Activated CD4-positive, CD25-positive, alpha-beta regulatory T cell treated with anti-CD3 and anti-CD28 coated beads, Interleukin-2, amount 50 U/mL, for 16 hours (primary cell): Measurements from ENCODE around the gene CAMK1D.
"Not testable (repeated sequence)": the region's sequence is repeated elsewhere in the genome, so short reads cannot be mapped to it uniquely, and the experiment has no call there.

Experiments used
- DNase-seq: peaks from one replicate; pipeline ENCODE4 v3.0.0-alpha.2; 2020; ENCODE audit warnings: low read depth, low spot score

The CAMK1D gene

DNA sequence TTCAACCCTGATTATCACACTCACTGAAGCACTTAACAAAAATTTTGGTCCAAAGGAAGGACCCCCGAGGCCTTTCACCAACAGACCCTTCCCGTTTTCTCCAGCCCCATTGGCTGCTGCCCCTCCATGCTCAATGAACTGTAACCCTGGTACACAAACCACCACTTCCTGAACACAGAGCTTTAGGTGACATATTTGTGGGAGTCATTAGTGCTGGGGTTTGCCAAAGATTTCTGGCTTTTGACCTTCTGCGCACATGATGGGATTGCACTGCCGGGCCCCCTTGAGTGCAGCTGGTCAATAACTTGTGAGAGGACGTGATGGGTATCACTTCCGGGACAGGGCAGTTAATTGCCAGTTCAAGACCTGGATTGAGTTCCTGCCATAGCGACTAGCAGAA lies 9.0 kb upstream of the CAMK1D start:
- no peak for DNase-seq

GRCh38 chr10:12340937-12341336 lies 8.4 kb upstream of the CAMK1D start:
- no peak for DNase-seq

DNA sequence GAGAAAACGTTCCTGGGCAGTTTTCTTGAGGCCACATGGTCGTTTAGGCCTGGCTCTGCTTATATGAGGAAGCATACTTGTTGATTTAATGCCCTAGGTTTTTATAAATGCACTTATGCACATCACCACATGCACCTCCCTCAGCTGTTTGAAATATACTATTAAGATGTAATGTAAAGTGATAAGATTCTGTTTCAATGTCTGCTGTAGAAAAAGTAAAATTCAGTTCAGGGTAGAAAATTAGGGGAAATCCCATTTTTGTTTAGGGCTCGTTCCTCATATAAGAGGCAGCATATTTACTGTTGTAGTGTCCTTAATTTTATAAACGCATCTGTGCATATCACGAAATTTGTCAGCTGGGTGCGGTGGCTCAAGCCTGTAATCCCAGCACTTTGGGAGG lies 7.8 kb upstream of the CAMK1D start:
- no peak for DNase-seq

GRCh38 chr10:12344375-12345110 lies 4.8 kb upstream of the CAMK1D start:
- DNase-seq, result no peak

- DNase-seq, result no peak
Observed at GRCh38 chr10:12346707-12347106, 2.6 kb upstream of the CAMK1D start.

DNA sequence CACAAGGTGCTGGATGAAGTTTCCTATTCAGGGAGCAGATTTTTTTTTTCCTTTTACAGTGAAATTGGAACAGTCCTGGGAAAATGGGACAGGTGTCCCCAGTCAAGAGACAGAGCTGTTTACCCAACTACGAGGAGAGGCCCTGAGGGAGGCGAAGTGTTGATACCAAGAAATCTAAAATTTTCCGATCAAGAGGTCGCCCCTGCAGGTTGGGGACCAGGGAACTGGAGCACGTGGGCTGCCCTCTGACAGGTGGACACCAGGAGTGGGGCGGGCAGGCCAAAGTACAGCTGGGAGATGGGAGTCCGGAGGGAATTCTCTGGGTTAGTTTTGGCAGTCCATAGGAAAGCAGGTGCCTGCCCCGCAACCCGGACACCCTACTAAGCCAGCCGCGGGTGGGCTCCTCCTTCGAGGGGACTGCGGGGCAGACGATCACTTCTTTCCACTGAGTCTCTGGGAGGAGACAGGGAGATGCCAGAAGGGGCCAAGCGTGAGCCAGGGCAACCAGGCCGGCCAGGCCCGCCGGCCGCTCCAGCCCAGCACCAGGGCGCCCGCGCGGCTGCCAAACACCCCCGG lies 965 bp upstream of the CAMK1D start:
- no peak for DNase-seq

- DNase-seq, result no peak
Observed at GRCh38 chr10:12349629-12350166, 351 bp downstream of the CAMK1D start.

- peak; percentile 14 for DNase-seq
Observed at GRCh38 chr10:12350167-12350872, 973 bp downstream of the CAMK1D start.

DNA sequence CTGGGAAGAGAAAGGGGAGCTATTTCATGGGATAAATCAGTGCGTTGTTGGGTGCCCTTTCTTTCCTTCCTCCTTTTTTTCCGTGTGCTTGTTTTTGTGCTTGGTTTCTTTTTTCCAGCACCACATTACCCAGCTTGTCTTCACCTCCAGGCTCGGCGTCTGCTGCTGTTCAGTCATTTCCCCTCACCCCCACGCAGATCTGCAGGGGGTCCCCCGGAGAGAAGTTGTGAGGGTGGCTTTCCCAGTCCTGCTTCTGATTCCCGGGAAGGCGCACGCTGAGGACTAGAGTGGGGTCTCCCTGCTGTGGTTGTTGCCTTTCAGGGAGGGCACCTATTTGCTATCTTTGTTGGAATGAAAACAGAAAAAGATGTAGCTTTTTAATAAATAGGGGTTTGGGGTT lies 1.6 kb downstream of the CAMK1D start:
- no peak for DNase-seq

- no peak for DNase-seq
Observed at GRCh38 chr10:12351447-12351846, 2.1 kb downstream of the CAMK1D start.

- DNase-seq, result no peak
Observed at GRCh38 chr10:12351889-12352288, 2.5 kb downstream of the CAMK1D start.

DNA sequence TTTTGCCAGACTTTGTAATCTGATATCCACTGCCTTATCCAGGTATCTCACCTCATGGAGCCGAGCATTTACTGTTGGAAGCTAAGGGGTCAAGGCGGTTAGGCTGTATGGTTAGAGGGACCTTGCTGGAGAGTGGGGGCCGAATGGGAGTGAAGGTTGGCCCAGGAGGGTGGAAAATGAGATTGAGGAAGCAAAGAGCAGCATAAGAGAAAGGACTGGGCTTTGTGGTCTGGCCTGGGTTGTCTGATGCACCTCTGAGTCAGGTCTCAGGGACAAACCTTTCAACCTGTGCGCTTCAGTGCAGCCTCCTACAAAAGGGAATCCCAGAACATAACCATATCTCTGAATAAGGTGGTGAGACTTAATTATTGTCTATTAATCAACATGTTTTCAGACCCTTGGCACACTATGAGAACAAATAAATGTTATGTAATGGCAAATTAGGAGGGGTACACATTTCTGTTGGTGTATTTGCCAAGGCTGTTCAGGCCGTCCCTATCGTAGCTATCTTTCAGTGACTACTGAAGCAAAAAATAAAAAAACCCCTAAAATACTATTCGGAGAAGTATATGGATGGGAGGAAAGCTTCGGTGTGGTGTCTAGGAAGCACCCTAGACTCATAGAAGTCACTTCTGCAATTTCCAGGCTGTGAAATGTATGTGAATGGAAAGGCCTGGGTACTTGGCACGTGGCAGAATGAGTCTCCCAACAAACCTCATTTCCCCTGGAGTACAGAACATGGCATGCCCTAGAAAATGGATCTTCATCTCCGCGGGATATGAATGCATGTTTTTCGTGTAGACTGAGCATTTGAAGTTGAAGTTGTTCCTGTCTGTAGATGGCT lies 4.3 kb downstream of the CAMK1D start:
- DNase-seq, result no peak

DNA sequence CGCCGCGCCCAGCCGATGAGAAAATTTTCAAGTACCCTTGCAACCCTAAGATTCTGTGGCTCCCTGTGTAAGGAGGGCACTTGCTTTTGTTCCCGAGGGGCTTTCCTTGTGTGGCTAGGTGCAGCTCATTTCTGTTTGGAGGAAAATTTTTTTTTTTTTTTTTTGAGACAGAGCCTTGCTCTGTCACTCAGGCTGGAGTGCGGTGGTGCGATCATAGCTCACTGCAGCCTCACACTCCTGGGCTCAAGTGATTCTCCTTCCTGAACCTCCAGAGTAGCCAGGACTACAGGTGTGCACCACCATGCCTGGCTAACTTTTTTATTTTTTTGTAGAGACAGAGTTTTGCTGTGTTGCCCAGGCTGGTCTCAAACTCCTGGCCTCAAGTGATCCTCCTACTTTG lies 5.3 kb downstream of the CAMK1D start:
- DNase-seq, result not testable (repeated sequence)

GRCh38 chr10:12355384-12355783 lies 6.0 kb downstream of the CAMK1D start:
- DNase-seq, result no peak

DNA sequence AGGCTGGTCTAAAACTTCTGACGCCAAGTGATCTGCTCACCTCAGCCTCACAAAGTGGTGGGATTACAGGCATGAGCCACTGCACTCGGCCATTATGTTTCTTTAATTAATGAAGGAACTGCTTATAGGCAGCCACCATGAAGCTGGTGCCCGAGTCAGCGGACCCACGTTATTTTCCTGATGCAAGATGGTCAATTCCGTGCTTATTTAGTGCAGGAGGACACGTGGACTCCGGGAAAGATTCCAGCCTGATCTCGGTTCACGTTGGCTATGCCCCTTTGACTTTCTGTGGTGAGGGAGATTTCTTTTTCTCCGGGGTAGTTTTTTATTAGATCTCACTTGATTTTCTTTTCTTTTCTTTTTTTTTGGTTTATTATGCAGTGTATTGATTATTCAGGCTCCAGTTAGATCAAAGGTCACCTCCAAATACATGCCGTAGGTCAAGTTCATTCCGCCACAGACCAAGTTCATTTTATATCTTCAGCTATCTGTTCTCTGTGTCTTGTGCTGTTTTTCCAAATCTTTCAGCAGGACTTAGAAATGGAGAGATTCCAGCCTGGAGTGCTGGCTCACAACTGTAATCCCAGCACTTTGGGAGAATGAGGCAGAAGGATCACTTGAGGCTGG lies 8.3 kb downstream of the CAMK1D start:
- DNase-seq, result no peak

DNA sequence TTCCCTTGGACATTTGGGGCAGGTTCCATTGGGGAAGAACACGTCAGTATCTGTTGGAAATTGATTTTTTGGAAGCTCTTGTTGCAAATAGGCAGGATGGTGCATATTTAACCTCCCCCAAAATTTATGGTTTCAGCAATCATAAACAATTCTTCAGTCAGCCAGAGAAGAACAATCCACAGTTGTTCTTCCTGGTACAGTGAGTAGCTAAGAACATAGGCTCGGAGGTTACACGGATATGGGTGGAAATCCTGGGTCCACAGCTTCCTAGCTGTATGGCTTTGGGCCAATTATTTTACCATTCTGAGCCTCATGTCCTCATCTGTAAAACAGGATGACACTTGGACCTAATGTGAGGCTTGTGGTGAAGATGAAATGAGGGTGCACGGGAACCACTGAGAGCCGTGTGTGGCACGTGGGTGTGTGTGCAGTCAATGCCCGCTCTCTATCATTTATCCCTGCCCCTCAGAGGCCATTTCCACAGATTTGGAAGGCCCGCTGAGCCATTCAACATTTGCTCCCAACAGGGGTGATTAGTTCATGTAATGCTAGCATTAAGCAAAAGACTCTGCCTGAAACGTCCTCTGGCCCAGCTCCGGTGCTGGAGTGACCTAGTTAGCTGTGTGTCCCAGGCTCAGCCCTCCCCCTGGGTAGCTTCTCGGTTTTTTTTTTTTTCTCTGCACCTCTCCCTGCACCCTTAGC lies 9.7 kb downstream of the CAMK1D start:
- no peak for DNase-seq

DNA sequence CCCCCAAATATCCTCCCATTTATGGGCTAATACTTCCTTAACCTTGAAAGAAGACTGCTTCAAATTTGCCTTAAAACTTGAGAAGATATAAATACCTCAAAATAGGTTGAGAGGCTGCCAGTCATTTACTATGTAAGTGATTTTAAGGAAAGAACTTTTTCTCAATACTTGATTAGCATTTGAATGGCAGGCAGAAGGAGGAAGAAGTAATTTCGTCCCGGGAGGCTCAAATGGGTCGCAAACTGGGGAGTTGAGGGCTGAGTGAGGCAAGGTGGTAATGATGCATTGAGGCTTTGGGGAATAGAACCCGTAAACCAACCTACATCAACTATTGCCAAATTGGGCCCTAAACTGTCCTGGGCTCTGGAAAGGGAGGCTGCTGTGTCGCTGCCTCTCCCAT lies 11.1 kb downstream of the CAMK1D start:
- no peak for DNase-seq

DNA sequence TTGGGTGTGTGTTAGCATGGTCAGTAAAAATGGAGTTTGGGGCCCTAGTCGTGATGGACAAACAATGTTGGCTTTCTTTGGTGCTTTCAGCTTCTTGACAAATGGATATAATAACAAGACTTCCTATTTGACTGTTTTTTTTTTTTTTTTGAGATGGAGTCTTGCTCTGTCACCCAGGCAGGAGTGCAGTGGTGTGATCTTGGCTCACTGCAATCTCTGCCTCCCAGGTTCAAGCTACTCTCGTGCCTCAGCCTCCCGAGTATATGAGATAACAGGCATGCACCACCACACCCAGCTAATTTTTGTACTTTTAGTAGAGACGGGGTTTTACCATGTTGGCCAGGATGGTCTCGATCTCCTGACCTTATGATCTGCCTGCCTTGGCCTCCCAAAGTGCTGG lies 11.8 kb downstream of the CAMK1D start:
- DNase-seq, result not testable (repeated sequence)

DNA sequence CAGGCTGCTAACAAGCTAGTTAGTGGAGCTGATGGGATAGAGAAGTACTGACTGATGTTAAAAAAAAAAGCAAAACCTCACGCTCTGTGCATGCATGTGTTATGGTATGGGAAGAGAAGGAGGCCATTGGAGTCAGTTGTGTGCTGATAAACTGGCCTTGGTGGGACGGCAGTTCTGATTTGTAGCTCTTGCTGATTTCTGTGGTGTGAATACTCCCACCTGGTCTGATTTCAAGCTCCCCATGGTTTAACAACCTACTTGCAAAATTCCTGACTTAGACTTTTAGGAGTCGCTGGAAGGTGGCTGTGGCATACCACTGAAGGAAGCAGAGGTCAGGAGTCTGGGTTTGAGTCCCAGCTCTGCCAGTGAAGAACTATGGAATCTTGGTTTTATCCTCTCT lies 15.2 kb downstream of the CAMK1D start:
- no peak for DNase-seq

DNA sequence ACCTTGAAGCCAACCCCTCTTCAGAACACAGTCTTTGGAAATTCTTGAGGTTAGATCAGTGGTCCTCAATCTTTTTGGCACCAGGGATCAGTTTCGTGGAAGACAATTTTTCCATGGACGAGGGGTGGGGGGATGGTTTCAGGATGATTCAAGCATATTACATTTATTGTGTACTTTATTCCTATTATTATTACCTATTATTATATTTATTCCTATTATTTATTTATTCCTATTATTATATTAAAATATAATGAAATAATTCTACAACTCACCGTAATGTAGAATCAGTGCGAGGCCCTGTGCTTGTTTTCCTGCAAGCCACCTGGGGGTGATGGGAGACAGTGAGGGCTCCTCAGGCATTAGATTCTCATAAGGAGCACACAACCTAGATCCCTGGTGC lies 17.9 kb downstream of the CAMK1D start:
- DNase-seq, result no peak

- DNase-seq, result no peak
Observed at GRCh38 chr10:12369982-12370381, 20.6 kb downstream of the CAMK1D start.
